GM12878 (cell line): ENCODE data around the gene PKHD1. TPM values are rescaled to one million over a fixed set of nuclear protein-coding genes. Genes with fewer than 3 reads are reported as not detected.

Experiments
- ATAC-seq: fragments of 200-7000 bp; cut with Tn5 transposase; 3 replicates; pipeline ENCODE4 v1.9.1; 2020; ENCODE audit warnings: mild to moderate bottlenecking, moderate library complexity
- BruUV-seq: library from RNA; stranded (reverse); fragments of 400-500 nt; replicated peaks from 2 replicates; lab custom pipeline; 2021; lab: Mats Ljungman, UMichigan
- CTCF ChIA-PET: fragments of 300-600 bp; sonication (Branson Sonifier 250); formaldehyde crosslinking; extraction: SDS; loops from one replicate; lab custom pipeline; 2021; ENCODE audit warnings: inconsistent platforms; lab: Yijun Ruan, JAX
- POLR2A ChIA-PET: fragments of 350-600 bp; formaldehyde crosslinking; extraction: SDS; loops from one replicate; lab custom pipeline; 2021; ENCODE audit warnings: inconsistent platforms; lab: Charles Lee
- RAD21 ChIA-PET: fragments of 300-600 bp; sonication (Branson Sonifier 250); formaldehyde crosslinking; loops from one replicate; lab custom pipeline; 2023; ENCODE audit warnings: antibody characterized with exemption; ENCODE audit not compliant: unreplicated experiment; lab: Charles Lee
- SMC1A ChIA-PET: fragments of 300-600 bp; sonication (Branson Sonifier 250); formaldehyde crosslinking; loops from one replicate; lab custom pipeline; 2023; ENCODE audit not compliant: unreplicated experiment, uncharacterized antibody; lab: Charles Lee
- DNase-seq: peaks from one replicate; pipeline ENCODE4 v3.0.0-alpha.2; 2011; ENCODE audit warnings: low read depth, low spot score
- FAIRE-seq: peaks from 3 replicates; lab custom pipeline; 2011; peaks lifted over from hg19 to GRCh38; lab: Jason Lieb, UNC
- H2AFZ ChIP-seq: 2 replicates; pipeline ENCODE4 v1.6.0; 2011; ENCODE audit warnings: low read depth, low read length, control low read depth; ENCODE audit not compliant: control insufficient read depth
- H3K27ac ChIP-seq: 2 replicates; pipeline ENCODE4 v1.5.1; 2011; ENCODE audit warnings: control low read depth; ENCODE audit not compliant: control insufficient read depth, insufficient read depth
- H3K27me3 ChIP-seq, 2 experiments: replicated peaks in 1 of 2; 2 replicates each; pipeline versions ENCODE4 v1.6.0 to v1.6.1; 2011; ENCODE audit warnings: low read length in 1 of 2; ENCODE audit not compliant: control insufficient read depth in 2 of 2, insufficient read depth in 2 of 2
- H3K36me3 ChIP-seq, 2 experiments: 2 replicates each; pipeline ENCODE4 v1.5.1; 2011; ENCODE audit warnings: low read length in 1 of 2; ENCODE audit not compliant: control insufficient read depth in 2 of 2, insufficient read depth in 2 of 2
- H3K4me1 ChIP-seq: 2 replicates; pipeline ENCODE4 v1.6.1; 2011; ENCODE audit warnings: mild to moderate bottlenecking, low read length, moderate library complexity, mixed read lengths; ENCODE audit not compliant: control insufficient read depth, insufficient read depth
- H3K4me2 ChIP-seq: 2 replicates; pipeline ENCODE4 v1.6.0; 2011; ENCODE audit warnings: control low read depth; ENCODE audit not compliant: control insufficient read depth, insufficient read depth
- H3K4me3 ChIP-seq: fragments of 200-600 bp; sonication (generic); 2 replicates; pipeline ENCODE4 v1.5.1; 2016
- H3K79me2 ChIP-seq: 2 replicates; pipeline ENCODE4 v1.6.0; 2011; ENCODE audit warnings: low read length; ENCODE audit not compliant: control insufficient read depth, insufficient read depth
- H3K9ac ChIP-seq: 2 replicates; pipeline ENCODE4 v1.8.0; 2011; ENCODE audit warnings: low read length, control low read depth, mixed read lengths; ENCODE audit not compliant: control insufficient read depth, insufficient read depth
- H3K9me3 ChIP-seq: replicated peaks from 3 replicates; pipeline ENCODE4 v1.5.1; 2011; ENCODE audit warnings: mild to moderate bottlenecking, low read length; ENCODE audit not compliant: control insufficient read depth, insufficient read depth
- H4K20me1 ChIP-seq: 2 replicates; pipeline ENCODE4 v1.6.0; 2011; ENCODE audit not compliant: control insufficient read depth, insufficient read depth
- ATF7 ChIP-seq: fragments of 450-650 bp; IDR thresholded peaks from 2 replicates; pipeline ENCODE4 v1.6.1; 2016; ENCODE audit warnings: low read depth, mild to moderate bottlenecking
- EED ChIP-seq: sonication (generic); IDR thresholded peaks from 2 replicates; pipeline ENCODE4 v1.6.1; 2016; ENCODE audit warnings: antibody characterized with exemption, low read depth
- LARP7 ChIP-seq: fragments of 450-650 bp; IDR thresholded peaks from 2 replicates; pipeline ENCODE4 v1.6.1; 2017; ENCODE audit warnings: mild to moderate bottlenecking
- WGBS: methylation state at CpG from one replicate; pipeline ENCODE4 v1.1.6; 2016; ENCODE audit warnings: low lambda C conversion rate; ENCODE audit not compliant: insufficient replicate concordance, insufficient coverage; ENCODE audit errors: missing lambda C conversion rate; 5-methylcytosine and 5-hydroxymethylcytosine counted together
- in situ Hi-C: fragments of 300-500 bp; cut with MboI; formaldehyde crosslinking; loops from 9 replicates; pipeline ENCODE4 v1.14.3; 2018; ENCODE audit warnings: mixed read lengths
- intact Hi-C: fragments of 100-400 bp; cut with micrococcal nuclease; formaldehyde crosslinking; loops from one replicate; pipeline ENCODE4 v1.14.2; 2022; ENCODE audit not compliant: unreplicated experiment
- polyA plus RNA-seq, 11 experiments: library from polyadenylated mRNA; depleted of rRNA in 4 of 11; unstranded in 6 of 11; stranded (reverse) in 5 of 11; fragments of >200 nt; fragmentation: Nextera tagmentation in 4 of 11; fragmentation: Illumina TruSeq in 1 of 11; extraction: Ambion mirVana in 4 of 11; extraction: Trizol in 1 of 11; gene quantifications; 1 replicate in 1 of 11; 2 replicates in 10 of 11; pipeline versions ENCODE4 v1.2.1 to v1.2.3, GENCODE V29; 2011 to 2016; ENCODE audit warnings: inconsistent platforms in 2 of 11, missing spikeins in 2 of 11, low read depth in 1 of 11
- total RNA-seq, 4 experiments: library from RNA; depleted of rRNA in 3 of 4; stranded (reverse); fragments of >200 nt in 3 of 4; fragmentation: Illumina TruSeq in 1 of 4; extraction: Trizol in 1 of 4; gene quantifications; 2 replicates each; pipeline versions ENCODE4 v1.2.1 to v1.2.3, GENCODE V29; 2013 to 2021
- TF ChIP-seq, protein P1 (sequence below): IDR thresholded peaks from 2 replicates; pipeline ENCODE4 v1.6.1; 2011; ENCODE audit warnings: borderline replicate concordance, low read depth, mild to moderate bottlenecking, moderate library complexity, mixed read lengths, low read length; ENCODE audit not compliant: insufficient read depth; ENCODE audit errors: extremely low read length

Gene PKHD1
- total and polyA plus RNA-seq, 10 of the 15 experiments (the other 5 are each of a cell fraction or from before 2014, with no cell fraction given), result under 0.01 to 0.90 (median 0.02) TPM; not detected in 1

DNA sequence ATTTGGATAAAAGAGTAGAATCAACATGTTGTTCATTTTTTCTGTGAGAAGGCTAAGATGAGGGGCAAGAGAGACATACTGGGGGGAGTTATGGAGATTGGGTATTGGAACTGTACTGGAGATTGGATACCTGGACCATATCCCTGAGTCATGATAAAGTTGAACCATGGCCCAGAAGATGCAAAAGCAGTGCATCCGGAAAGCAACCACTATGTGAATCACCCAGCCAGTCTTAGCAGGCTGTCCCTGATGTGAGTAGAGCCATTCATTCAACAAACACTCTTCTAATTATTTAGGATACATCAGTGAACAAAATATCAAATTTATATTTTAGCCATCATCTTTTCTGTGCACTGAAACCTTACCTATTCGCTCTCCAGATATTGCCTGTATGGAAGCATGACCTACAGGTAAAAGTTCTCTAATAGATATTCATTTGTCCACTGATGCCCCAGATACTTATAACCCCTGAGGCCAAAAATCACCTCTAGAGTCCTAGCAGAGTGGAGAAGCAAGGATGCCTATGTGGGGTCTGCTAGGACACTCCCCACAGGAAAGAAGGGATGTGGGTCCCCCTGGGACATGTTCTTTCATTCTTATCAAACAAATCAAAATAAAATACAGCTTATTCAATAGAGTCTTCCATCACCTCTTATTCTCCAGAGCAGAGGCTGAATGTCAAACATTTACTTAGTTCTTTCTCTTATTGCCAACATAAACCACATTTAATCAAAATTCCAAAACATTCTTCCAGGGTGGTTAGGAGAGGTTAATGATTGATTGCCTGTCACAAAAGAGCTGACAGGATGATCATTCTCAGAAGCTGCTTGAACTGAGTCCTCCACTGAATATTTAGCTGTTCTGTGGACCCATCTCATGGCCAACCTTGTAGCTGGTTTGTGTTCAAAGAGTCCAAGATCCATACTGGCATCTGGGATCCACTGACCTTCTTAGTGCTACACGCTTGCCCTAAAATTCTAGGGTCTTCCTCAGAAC lies 37.0 kb upstream of the PKHD1 start:
- Histone ChIP-seq H3K4me1 (no peaks in the 10 kb centered on the region), H4K20me1 (no peaks in the 10 kb centered on the region), H3K4me3 (no peak overlapping the region), H3K9ac (no peak overlapping the region), H3K9me3 (no peaks in the 10 kb centered on the region), H3K79me2 (no peaks in the 10 kb centered on the region), H3K36me3 (no peaks in the 10 kb centered on the region), H2AFZ (no peak overlapping the region), H3K27ac (no peak overlapping the region), H3K4me2 (no peak overlapping the region), H3K27me3 (peaks cover 3 to 6% of the 10 kb centered on the region in 2 experiments; a peak in 3 of 4 replicates)
- ChIA-PET RAD21 (no interaction called here), CTCF (interaction anchor here (1.6 kb wide), 1 partner anchor 74 kb away, joined by 5 read pairs; no protein-coding TSS in a partner anchor), SMC1A (no interaction called here), POLR2A (interaction anchor here (0.8 kb wide), 1 partner anchor 12 kb away, joined by 4 read pairs; no protein-coding TSS in a partner anchor)
- TF ChIP-seq EED, result no peak
- no peak for TF ChIP-seq ATF7
- TF ChIP-seq LARP7, result no peak
- TF ChIP-seq, protein P1, sequence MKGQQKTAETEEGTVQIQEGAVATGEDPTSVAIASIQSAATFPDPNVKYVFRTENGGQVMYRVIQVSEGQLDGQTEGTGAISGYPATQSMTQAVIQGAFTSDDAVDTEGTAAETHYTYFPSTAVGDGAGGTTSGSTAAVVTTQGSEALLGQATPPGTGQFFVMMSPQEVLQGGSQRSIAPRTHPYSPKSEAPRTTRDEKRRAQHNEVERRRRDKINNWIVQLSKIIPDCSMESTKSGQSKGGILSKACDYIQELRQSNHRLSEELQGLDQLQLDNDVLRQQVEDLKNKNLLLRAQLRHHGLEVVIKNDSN, result no peak
- DNase-seq, result no peak
- intact Hi-C loops (no loop called here), in situ Hi-C loops (no loop called here)
- no peak for FAIRE-seq
- BruUV-seq, result no TSS peak
- no peak for ATAC-seq
- 21% methylated on average over 3 of the region's 3 CpGs for WGBS
